ENCODE data around the gene HUS1.
"Not testable (repeated sequence)": the region's sequence is repeated elsewhere in the genome, so short reads cannot be mapped to it uniquely, and the experiment has no call there.

Gene HUS1

GRCh38 chr7:47944536-47945260 is 34.7 kb downstream of the HUS1 start:
- no peak for DNase-seq (ENCODE audit: low read depth)

- peak; percentile 47 for DNase-seq (ENCODE audit: low read depth)
Measured at GRCh38 chr7:47943676-47944474, 35.5 kb downstream of the HUS1 start.

GRCh38 chr7:47942651-47943050 is 36.8 kb downstream of the HUS1 start:
- DNase-seq (ENCODE audit: low read depth): not testable (repeated sequence)

- no peak for DNase-seq (ENCODE audit: low read depth)
Measured at GRCh38 chr7:47942132-47942531, 37.3 kb downstream of the HUS1 start.

GRCh38 chr7:47941136-47941844 is 38.1 kb downstream of the HUS1 start:
- peak; percentile 95 for DNase-seq (ENCODE audit: low read depth)

GRCh38 chr7:47940088-47941013 is 39.1 kb downstream of the HUS1 start:
- DNase-seq (ENCODE audit: low read depth): peak; percentile 89

- DNase-seq (ENCODE audit: low read depth): no peak
Measured at GRCh38 chr7:47939425-47940036, 39.9 kb downstream of the HUS1 start.

- no peak for DNase-seq (ENCODE audit: low read depth)
Measured at GRCh38 chr7:47938574-47939165, 40.7 kb downstream of the HUS1 start.

GRCh38 chr7:47937711-47938573 is 41.5 kb downstream of the HUS1 start:
- DNase-seq (ENCODE audit: low read depth): no peak

GRCh38 chr7:47937065-47937687 is 42.2 kb downstream of the HUS1 start:
- DNase-seq (ENCODE audit: low read depth): no peak

- DNase-seq (ENCODE audit: low read depth): no peak
Measured at GRCh38 chr7:47936323-47936722, 43.1 kb downstream of the HUS1 start.

GRCh38 chr7:47935336-47935735 is 44.1 kb downstream of the HUS1 start:
- no peak for DNase-seq (ENCODE audit: low read depth)

- DNase-seq (ENCODE audit: low read depth): no peak
Measured at GRCh38 chr7:47934831-47935230, 44.6 kb downstream of the HUS1 start.

GRCh38 chr7:47933215-47933614 is 46.2 kb downstream of the HUS1 start:
- DNase-seq (ENCODE audit: low read depth): no peak

- no peak for DNase-seq (ENCODE audit: low read depth)
Measured at GRCh38 chr7:47932466-47933037, 46.9 kb downstream of the HUS1 start.

- peak; percentile 60 for DNase-seq (ENCODE audit: low read depth)
Measured at GRCh38 chr7:47932016-47932415, 47.4 kb downstream of the HUS1 start.

- no peak for DNase-seq (ENCODE audit: low read depth)
Measured at GRCh38 chr7:47931005-47932004, 48.1 kb downstream of the HUS1 start.

GRCh38 chr7:47924266-47924665 is 55.1 kb downstream of the HUS1 start:
- DNase-seq (ENCODE audit: low read depth): no peak

All from EH (cell line).